Islet precursor cell (in vitro differentiated cells): ENCODE results near the gene CDK17.

Source experiments
- DNase-seq: peaks from one replicate; pipeline ENCODE4 v3.0.0-alpha.2; 2018

Gene CDK17

DNA sequence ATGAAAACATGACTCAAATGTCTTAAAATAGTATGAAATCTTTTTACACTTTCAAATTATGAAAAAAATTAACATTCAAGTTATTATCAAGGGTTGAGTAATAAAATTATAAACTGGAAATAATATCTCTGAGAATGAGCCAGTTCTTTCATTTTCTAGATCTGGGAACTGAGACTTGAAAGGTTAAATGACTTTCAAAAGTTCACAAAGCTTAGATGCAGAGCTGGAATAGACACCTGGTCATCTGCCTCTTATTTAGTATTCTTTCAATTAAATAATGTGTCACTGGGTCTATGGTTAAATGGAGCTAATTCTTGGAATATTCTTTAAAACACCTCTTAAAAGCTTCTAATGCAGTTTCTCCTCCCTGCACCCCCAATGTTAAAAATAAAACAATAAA lies 86.6 kb downstream of the CDK17 start:
- no peak for DNase-seq

- DNase-seq = no peak
Measured at GRCh38 chr12:96311191-96311590, 89.0 kb downstream of the CDK17 start.

DNA sequence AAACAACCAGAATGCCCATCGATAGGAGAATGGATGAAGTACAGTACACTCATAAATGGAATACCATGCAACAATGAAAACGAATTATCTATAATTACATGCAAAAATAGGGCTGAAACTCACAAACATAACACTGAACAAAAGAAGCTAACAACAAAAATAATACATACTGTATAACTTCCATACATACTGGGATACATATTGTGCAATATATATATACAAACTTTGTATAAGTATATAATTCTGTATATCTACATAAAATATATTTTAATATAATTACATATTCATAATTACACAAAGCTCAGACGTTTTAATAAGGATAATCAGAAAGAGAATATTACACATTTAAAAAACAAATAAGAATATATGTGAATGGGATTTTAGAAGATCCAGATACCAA lies 90.2 kb downstream of the CDK17 start:
- no peak for DNase-seq

DNA sequence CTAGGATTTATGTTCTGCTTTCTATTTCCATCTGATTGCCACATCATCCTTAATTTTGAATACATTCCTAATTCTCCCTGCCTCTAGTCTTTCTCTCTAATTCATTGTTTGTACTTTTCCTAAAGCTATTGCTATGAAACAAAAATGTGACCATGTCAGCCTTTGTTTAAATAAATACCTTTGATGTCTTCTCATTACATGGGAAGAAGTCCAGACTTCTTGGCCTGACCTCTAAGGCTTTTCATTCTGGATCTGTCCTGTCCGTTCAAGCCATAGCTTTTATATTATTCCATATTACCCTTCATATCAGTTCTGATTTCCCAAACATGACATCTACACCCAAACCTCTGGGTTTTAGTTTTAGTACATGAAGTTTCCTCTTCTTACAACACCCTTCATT lies 91.4 kb downstream of the CDK17 start:
- DNase-seq = no peak

- no peak for DNase-seq
Measured at GRCh38 chr12:96305665-96306064, 94.6 kb downstream of the CDK17 start.

DNA sequence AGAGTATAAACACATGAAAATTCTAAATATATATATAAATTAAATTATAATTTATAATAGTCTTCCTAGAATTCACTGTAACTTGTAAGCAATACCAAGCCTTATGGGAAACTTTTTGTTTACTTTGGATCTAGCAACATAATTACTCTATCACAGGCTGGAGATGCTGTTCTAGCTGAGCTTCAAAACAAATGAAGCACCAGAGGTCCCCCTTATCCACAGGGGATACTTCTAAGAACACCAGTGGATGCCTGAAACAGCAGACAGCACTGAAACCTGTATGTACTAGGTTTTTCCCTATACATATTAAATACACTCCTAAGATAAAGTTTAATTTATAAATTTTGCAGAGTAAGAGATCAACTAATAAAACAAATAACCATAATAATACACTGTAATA lies 96.6 kb downstream of the CDK17 start:
- no peak for DNase-seq

- DNase-seq = no peak
Measured at GRCh38 chr12:96302687-96303310, 97.4 kb downstream of the CDK17 start.

- DNase-seq = no peak
Measured at GRCh38 chr12:96301732-96302131, 98.5 kb downstream of the CDK17 start.

DNA sequence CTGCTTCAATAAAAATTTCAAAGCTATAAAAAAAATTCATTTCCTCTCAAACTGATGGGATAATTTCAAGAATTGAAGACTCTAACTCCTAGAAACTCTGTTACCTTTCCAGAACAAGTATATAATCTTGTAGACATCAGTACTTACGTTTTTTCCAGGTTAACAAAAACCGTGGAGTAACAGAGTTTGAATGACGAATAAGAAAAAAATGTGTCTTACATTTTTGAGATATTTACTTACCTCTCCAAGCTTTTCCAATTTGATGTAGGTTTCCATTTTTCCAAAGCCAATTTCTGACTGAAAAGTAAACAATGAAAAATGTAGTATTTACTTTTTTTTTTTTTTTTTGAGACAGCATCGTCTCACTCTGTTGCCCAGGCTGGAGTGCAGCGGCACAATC lies 100.2 kb downstream of the CDK17 start:
- no peak for DNase-seq

- DNase-seq = no peak
Measured at GRCh38 chr12:96297504-96297903, 102.7 kb downstream of the CDK17 start.

GRCh38 chr12:96295532-96296160 lies 104.6 kb downstream of the CDK17 start:
- no peak for DNase-seq

GRCh38 chr12:96294831-96295230 lies 105.4 kb downstream of the CDK17 start:
- no peak for DNase-seq

GRCh38 chr12:96293093-96293492 lies 107.1 kb downstream of the CDK17 start:
- DNase-seq = no peak

DNA sequence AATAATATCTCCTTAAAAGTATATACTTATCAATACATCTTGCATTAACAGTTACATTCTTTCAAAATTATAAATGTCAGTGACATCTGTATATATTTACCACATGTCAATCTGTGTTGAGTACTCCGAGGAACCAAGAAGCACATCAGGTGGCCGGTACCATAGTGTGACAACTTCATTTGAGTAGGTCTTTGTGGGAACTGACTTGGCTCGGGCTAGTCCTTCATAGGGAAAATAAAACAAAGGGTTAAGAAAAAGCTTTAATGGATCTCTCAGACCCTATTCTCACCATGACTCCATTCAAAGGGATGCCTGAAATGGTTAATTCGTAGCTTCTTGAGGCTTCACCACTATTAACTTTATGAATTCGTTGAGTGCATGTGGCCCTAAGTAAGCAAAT lies 111.2 kb downstream of the CDK17 start:
- DNase-seq = no peak

- no peak for DNase-seq
Measured at GRCh38 chr12:96285158-96285557, 115.1 kb downstream of the CDK17 start.

DNA sequence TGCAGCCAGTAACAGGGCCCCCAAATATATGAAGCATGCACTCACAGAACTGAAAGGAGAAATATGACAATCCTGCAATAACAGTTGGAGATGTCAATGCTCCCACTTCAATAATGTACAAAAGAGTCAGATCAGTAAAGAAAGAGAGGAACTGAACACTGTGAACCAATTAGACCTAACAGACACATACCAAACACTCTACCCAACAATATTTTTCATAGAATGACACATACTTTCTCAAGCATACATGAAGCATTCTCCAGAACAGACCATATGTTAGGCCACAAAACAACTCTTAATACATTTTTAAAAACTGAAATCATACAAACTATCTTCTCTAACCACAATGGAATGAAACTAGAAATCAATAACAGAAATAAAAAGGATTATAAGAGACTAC lies 125.9 kb downstream of the CDK17 start:
- no peak for DNase-seq

DNA sequence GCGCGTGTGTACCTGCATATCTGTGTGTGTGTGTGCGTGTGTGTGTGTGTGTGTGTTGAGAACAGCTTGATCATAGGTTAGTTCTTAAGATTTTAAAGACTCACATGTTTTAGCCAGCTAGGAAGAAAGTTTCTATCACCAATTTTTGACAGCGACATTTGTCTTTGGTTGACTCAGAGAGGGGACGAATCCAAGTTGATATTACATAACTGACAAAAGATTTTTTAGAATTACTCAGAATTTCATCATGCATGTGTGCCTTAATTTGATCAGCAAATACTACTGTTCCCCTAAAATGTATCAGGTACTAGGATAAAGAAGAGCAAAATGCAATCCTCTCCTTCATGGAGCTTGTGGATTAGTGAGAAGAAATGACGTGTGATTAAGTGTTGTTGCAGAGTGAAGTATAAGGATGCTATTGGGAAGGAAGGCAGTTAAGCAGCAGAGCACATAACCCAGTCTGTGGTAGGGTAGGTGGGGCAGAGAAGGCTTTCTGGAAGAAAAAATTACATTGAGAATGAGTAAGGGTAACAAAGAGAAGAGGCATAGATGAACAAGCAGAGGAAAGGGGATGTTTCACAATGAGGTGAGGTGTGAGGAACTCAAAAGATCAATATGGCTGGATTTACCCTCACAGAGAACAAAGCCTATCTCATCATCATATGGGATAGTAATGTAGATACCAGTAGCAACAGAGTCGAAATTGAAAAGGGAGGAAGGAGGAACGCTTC lies 128.6 kb downstream of the CDK17 start:
- no peak for DNase-seq

GRCh38 chr12:96266238-96266637 lies 134.0 kb downstream of the CDK17 start:
- no peak for DNase-seq

- DNase-seq = no peak
Measured at GRCh38 chr12:96265836-96266235, 134.4 kb downstream of the CDK17 start.

- no peak for DNase-seq
Measured at GRCh38 chr12:96265400-96265799, 134.8 kb downstream of the CDK17 start.

DNA sequence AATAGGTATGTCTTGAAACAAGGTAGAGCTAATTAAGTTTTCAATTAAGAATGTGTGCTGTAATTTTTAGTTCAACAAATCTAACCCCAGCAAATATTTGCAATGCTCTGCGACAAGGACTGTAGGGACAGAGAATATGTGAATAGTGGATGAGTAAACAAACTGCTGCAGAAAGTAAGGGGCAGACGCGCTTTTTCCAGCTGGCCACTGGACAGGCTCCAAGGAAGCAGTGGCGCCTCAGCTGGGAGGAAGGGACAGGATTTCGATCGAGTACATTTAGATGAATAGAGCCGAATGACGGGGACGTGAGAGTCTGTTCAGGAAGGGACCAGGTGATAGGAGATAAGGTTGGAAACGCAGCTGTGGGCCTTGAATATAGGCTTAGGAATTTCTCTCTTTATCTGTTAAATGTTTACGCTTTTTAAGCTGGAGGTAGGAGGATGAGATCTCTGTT lies 136.8 kb downstream of the CDK17 start:
- DNase-seq = no peak

- DNase-seq = no peak
Measured at GRCh38 chr12:96261557-96261956, 138.7 kb downstream of the CDK17 start.

DNA sequence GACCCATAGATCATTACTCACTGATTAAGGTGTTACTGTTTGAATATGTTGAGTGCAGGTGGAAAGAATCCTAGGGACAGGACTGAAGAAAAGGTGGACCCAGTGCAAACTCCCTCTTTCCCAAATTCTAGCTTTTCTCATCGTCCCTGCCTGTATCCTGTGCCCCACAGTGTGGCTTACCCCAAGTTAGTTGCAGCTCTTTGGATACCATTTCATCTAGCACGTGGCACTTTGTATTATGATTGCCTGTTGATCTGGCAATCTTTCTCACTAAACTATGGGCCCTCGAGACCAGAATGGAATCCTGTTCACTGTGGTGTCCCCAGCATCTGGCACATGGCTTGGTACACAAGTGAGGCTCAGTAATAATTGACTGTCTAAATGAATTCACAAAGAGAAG lies 139.6 kb downstream of the CDK17 start:
- no peak for DNase-seq

- DNase-seq = no peak
Measured at GRCh38 chr12:96260231-96260630, 140.0 kb downstream of the CDK17 start.
